NB4 (cell line): ENCODE results near the gene LILRB5.

Experiments
- MAX ChIP-seq: IDR thresholded peaks from 2 replicates; pipeline ENCODE4 v1.6.1; 2011; ENCODE audit warnings: low read depth, low read length
- MYC ChIP-seq: IDR thresholded peaks from 2 replicates; pipeline ENCODE4 v1.6.1; 2011; ENCODE audit warnings: low read depth, low read length
- POLR2A ChIP-seq: IDR thresholded peaks from 2 replicates; pipeline ENCODE4 v1.6.1; 2011; ENCODE audit warnings: mild to moderate bottlenecking; ENCODE audit not compliant: insufficient read length; ENCODE audit errors: extremely low read depth
- TF ChIP-seq, protein P1 (sequence below): IDR thresholded peaks from one replicate; pipeline ENCODE4 v1.5.1; 2012; ENCODE audit warnings: low read depth, low read length

- TF ChIP-seq POLR2A (no peak), MAX (peak; percentile 19), MYC (no peak; the same call in 1 of the 2 replicates)
- TF ChIP-seq, protein P1, sequence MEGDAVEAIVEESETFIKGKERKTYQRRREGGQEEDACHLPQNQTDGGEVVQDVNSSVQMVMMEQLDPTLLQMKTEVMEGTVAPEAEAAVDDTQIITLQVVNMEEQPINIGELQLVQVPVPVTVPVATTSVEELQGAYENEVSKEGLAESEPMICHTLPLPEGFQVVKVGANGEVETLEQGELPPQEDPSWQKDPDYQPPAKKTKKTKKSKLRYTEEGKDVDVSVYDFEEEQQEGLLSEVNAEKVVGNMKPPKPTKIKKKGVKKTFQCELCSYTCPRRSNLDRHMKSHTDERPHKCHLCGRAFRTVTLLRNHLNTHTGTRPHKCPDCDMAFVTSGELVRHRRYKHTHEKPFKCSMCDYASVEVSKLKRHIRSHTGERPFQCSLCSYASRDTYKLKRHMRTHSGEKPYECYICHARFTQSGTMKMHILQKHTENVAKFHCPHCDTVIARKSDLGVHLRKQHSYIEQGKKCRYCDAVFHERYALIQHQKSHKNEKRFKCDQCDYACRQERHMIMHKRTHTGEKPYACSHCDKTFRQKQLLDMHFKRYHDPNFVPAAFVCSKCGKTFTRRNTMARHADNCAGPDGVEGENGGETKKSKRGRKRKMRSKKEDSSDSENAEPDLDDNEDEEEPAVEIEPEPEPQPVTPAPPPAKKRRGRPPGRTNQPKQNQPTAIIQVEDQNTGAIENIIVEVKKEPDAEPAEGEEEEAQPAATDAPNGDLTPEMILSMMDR = no peak
Observed at GRCh38 chr19:54201172-54201701, 55.8 kb downstream of the LILRB5 start.
